ENCODE data around the gene VSIR.

DNA sequence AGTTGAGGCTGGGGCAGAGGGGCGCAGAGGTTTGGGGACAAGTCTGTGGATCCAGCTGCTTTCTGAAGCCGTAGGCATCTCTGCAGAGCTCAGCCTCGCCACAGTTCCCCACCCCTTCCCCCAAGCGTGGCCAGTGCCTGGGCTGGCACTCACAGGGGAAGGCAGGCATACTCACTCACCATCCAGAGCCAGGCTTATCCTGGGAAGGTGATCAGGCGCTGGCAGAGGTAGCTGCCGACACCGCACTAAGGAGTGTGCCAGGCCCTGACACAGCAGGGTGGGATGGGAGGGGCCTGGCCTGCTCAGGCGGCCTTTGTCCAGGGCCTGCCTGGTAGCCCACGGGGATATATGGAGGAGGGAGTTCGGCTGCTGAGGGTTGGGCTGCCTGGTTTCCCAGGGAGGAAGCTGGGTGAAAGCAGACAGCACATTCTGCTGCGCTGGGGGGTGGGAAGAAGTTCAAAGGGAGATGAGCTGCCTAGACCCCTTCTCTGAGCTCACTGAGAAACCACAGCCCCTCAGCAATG is 15.9 kb downstream of the VSIR start:
- TF ChIP-seq, protein P1, sequence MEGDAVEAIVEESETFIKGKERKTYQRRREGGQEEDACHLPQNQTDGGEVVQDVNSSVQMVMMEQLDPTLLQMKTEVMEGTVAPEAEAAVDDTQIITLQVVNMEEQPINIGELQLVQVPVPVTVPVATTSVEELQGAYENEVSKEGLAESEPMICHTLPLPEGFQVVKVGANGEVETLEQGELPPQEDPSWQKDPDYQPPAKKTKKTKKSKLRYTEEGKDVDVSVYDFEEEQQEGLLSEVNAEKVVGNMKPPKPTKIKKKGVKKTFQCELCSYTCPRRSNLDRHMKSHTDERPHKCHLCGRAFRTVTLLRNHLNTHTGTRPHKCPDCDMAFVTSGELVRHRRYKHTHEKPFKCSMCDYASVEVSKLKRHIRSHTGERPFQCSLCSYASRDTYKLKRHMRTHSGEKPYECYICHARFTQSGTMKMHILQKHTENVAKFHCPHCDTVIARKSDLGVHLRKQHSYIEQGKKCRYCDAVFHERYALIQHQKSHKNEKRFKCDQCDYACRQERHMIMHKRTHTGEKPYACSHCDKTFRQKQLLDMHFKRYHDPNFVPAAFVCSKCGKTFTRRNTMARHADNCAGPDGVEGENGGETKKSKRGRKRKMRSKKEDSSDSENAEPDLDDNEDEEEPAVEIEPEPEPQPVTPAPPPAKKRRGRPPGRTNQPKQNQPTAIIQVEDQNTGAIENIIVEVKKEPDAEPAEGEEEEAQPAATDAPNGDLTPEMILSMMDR (IDR thresholded peaks at IDR 0.05): no peak
- no peak for TF ChIP-seq POLR2A (IDR thresholded peaks at IDR 0.05)
